Spleen (tissue), 13 donors: Measurements from ENCODE around the gene ZNF534. TPM values are rescaled to one million over a fixed set of nuclear protein-coding genes. Genes with fewer than 3 reads are reported as not detected.

ENCODE experiments used
- DNase-seq: peaks from one replicate; pipeline ENCODE4 v3.0.0-alpha.2; 2020
- H3K27ac ChIP-seq, 8 donors: fragments of 200-600 bp; sonication (generic) in 7 of 8; 1 replicate in 4 of 8; 2 replicates in 4 of 8; pipeline versions ENCODE4 v1.5.0 to v1.8.0; 2016 to 2021; ENCODE audit warnings: inconsistent platforms in 4 of 8, mild to moderate bottlenecking in 4 of 8, moderate library complexity in 1 of 8
- H3K27me3 ChIP-seq, 7 donors: fragments of 200-600 bp; sonication (generic) in 6 of 7; replicated peaks in 1 of 7; 1 replicate in 4 of 7; 2 replicates in 3 of 7; pipeline versions ENCODE4 v1.5.0 to v1.8.0; 2016 to 2021; ENCODE audit warnings: inconsistent platforms in 3 of 7, mild to moderate bottlenecking in 1 of 7
- H3K36me3 ChIP-seq, 6 donors: fragments of 200-600 bp; sonication (generic) in 5 of 6; 1 replicate in 4 of 6; 2 replicates in 2 of 6; pipeline versions ENCODE4 v1.5.0 to v1.8.0; 2016 to 2021; ENCODE audit warnings: inconsistent platforms in 2 of 6
- H3K4me1 ChIP-seq, 6 donors: fragments of 200-600 bp; sonication (generic) in 5 of 6; 1 replicate in 3 of 6; 2 replicates in 3 of 6; pipeline versions ENCODE4 v1.5.0 to v1.8.0; 2016 to 2021; ENCODE audit warnings: inconsistent platforms in 3 of 6
- H3K4me3 ChIP-seq, 8 donors: fragments of 200-600 bp; sonication (generic) in 7 of 8; 1 replicate in 4 of 8; 2 replicates in 4 of 8; pipeline versions ENCODE4 v1.5.0 to v1.8.0; 2016 to 2021; ENCODE audit warnings: inconsistent platforms in 4 of 8, mild to moderate bottlenecking in 4 of 8, moderate library complexity in 2 of 8
- H3K9me3 ChIP-seq, 8 donors: fragments of 200-600 bp; sonication (generic) in 7 of 8; 1 replicate in 4 of 8; 2 replicates in 4 of 8; pipeline versions ENCODE4 v1.5.0 to v1.8.0; 2016 to 2021; ENCODE audit warnings: inconsistent platforms in 4 of 8
- POLR2A ChIP-seq, 3 donors: fragments of 450-650 bp; IDR thresholded peaks; one replicate each; pipeline ENCODE4 v1.5.1; 2017; ENCODE audit warnings: antibody characterized with exemption in 3 of 3, mild to moderate bottlenecking in 1 of 3
- POLR2AphosphoS5 ChIP-seq, 3 donors: sonication (generic); formaldehyde crosslinking; IDR thresholded peaks; one replicate each; pipeline ENCODE4 v1.5.1; 2017; ENCODE audit warnings: antibody characterized with exemption in 3 of 3
- WGBS, 5 donors: extraction: QIAGEN DNeasy Blood & Tissue Kit in 3 of 5; methylation state at CpG; one replicate each; pipeline versions ENCODE4 v1.1.5 to v1.1.7; 2013 to 2018; 5-methylcytosine and 5-hydroxymethylcytosine counted together
- intact Hi-C: fragments of 100-400 bp; cut with DNase I; formaldehyde crosslinking; loops from one replicate; pipeline ENCODE4 v1.15.0; 2023; ENCODE audit warnings: low total_unique reads
- long read RNA-seq, 2 donors: transcript quantifications; one replicate each; lab custom pipeline, GENCODE V29; 2026
- polyA plus RNA-seq, 3 donors: library from polyadenylated mRNA; stranded (reverse); fragments of 200-250 nt; gene quantifications; one replicate each; pipeline ENCODE4 v1.2.1, GENCODE V29; 2013
- total RNA-seq, 7 donors: library from RNA; depleted of rRNA in 3 of 7; stranded (reverse); fragments of >200 nt in 3 of 7; fragmentation: NEBNext Ultra II Directional in 4 of 7; extraction: Animal tissue kit (Norgen Biotek cat#: 25700) in 4 of 7; gene quantifications; one replicate each; pipeline versions ENCODE4 v1.1.0 to v1.2.1, GENCODE V29; 2016 to 2021
- TF ChIP-seq, protein P1 (sequence below), 11 experiments: fragments of 200-600 bp in 7 of 11; fragments of 450-650 bp in 4 of 11; sonication (generic) in 4 of 11; IDR thresholded peaks in 8 of 11; conservative IDR thresholded peaks in 3 of 11; 1 replicate in 7 of 11; 2 replicates in 4 of 11; pipeline versions ENCODE4 v1.4.0 to v1.8.0; 2016 to 2021; ENCODE audit warnings: antibody characterized with exemption in 11 of 11, inconsistent platforms in 4 of 11, mild to moderate bottlenecking in 1 of 11
- donor health status: healthy with polysubstance abuse.
- donor health status: DM: no; HTN: no; CAD: no; lungs with moderate emphysema.
- donor health status: DM: no; HTN: no; CAD: no.
- donor health status: Bipolar disorder and iron deficiency.
- donor health status: healthy.
- donor health status: DM: no; HTN: no; CAD: no.
- donor health status: DM: yes; HTN: yes; CAD: no.

Gene ZNF534
- total RNA-seq (not detected), polyA plus RNA-seq (under 1 TPM in 1 of 3 donors, not detected in 2; 0.11 TPM)
- long read RNA-seq, donor 1 = 0 reads
- long read RNA-seq, donor 2 = 0 reads

DNA sequence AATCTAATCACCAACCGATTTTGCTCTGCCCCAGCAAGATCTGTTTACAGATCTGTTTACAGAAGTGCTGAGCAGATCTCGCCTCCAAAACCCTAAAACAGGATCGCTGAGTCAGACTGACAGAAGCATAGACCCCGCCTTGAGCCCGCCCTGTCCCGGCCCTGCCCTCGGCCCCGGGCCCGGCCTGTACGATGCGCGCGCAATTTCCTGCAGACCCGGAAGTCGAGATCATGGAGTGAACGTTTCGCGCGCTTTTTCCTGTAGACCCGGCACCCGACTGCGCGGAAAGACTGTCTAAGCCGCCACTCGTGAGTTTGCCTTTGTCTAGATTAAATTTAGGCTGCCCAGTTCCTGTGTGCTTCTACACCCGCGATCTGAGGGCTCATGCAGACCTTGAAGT, at the start of gene ZNF534:
Gene ZNF534, plus strand, starts transcription at position 212 of the 400 bp plus-strand sequence. CDS start 2,327 bp downstream, outside the sequence.
- Histone ChIP-seq H3K4me1 (no peaks in the 10 kb centered on the region), H3K27ac (no peak within 1 kb of the TSS), H3K27me3 (no peaks in the 10 kb centered on the region), H3K4me3 (no peak within 1 kb of the TSS), H3K9me3 (peaks cover 0 to 100% (median 99%) of the 10 kb centered on the region in 8 donors), H3K36me3 (peaks cover 0 to 15% (median 0%) of the 10 kb centered on the region in 6 donors)
- no peak for DNase-seq
- intact Hi-C loops = no loop called here
- TF ChIP-seq, protein P1, sequence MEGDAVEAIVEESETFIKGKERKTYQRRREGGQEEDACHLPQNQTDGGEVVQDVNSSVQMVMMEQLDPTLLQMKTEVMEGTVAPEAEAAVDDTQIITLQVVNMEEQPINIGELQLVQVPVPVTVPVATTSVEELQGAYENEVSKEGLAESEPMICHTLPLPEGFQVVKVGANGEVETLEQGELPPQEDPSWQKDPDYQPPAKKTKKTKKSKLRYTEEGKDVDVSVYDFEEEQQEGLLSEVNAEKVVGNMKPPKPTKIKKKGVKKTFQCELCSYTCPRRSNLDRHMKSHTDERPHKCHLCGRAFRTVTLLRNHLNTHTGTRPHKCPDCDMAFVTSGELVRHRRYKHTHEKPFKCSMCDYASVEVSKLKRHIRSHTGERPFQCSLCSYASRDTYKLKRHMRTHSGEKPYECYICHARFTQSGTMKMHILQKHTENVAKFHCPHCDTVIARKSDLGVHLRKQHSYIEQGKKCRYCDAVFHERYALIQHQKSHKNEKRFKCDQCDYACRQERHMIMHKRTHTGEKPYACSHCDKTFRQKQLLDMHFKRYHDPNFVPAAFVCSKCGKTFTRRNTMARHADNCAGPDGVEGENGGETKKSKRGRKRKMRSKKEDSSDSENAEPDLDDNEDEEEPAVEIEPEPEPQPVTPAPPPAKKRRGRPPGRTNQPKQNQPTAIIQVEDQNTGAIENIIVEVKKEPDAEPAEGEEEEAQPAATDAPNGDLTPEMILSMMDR (IDR thresholded peaks at IDR 0.05 in 8 of 11, conservative IDR thresholded peaks at IDR 0.05 in 3 of 11) = no peak
- TF ChIP-seq POLR2A (IDR thresholded peaks at IDR 0.05) (no peak), POLR2AphosphoS5 (IDR thresholded peaks at IDR 0.05) (no peak)
- 60 to 74% (median 70%) methylated on average over 25 to 27 of the region's 27 CpGs for WGBS, 5 donors

DNA sequence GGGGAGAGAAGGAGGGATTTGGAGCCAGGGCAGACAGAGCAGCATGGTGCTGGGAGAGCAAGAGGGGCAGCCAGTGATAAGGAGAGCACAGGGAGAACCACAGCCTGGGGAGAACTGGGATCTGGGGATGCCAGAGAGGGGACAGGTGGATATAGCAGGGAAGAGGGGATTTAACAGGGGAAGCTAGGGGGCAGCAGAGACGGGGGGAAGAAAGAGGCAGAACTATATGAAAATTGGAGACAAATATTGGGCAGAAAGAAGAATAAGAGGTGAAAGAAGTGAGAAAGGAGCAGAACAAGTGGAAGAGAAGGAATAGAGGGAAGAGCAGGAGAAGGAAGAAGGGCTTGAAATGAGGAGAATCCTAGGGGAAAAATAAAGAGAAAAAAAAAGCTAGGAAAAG, 37.8 kb upstream of the ZNF534 start:
- Histone ChIP-seq H3K36me3 (peaks cover 0 to 89% (median 22%) of the 10 kb centered on the region in 6 donors), H3K27me3 (no peaks in the 10 kb centered on the region), H3K27ac (no peak overlapping the region), H3K4me3 (no peak overlapping the region), H3K4me1 (peaks cover 0 to under 1% (median 0%) of the 10 kb centered on the region in 6 donors), H3K9me3 (peaks cover 16 to 100% (median 99%) of the 10 kb centered on the region in 8 donors)
- DNase-seq = no peak
- intact Hi-C loops = no loop called here
- TF ChIP-seq, protein P1 (IDR thresholded peaks at IDR 0.05 in 8 of 11, conservative IDR thresholded peaks at IDR 0.05 in 3 of 11) = no peak
- TF ChIP-seq POLR2A (IDR thresholded peaks at IDR 0.05) (no peak), POLR2AphosphoS5 (IDR thresholded peaks at IDR 0.05) (no peak)
- WGBS, 5 donors = 64 to 73% (median 68%) methylated on average over 1 of the region's 1 CpG

DNA sequence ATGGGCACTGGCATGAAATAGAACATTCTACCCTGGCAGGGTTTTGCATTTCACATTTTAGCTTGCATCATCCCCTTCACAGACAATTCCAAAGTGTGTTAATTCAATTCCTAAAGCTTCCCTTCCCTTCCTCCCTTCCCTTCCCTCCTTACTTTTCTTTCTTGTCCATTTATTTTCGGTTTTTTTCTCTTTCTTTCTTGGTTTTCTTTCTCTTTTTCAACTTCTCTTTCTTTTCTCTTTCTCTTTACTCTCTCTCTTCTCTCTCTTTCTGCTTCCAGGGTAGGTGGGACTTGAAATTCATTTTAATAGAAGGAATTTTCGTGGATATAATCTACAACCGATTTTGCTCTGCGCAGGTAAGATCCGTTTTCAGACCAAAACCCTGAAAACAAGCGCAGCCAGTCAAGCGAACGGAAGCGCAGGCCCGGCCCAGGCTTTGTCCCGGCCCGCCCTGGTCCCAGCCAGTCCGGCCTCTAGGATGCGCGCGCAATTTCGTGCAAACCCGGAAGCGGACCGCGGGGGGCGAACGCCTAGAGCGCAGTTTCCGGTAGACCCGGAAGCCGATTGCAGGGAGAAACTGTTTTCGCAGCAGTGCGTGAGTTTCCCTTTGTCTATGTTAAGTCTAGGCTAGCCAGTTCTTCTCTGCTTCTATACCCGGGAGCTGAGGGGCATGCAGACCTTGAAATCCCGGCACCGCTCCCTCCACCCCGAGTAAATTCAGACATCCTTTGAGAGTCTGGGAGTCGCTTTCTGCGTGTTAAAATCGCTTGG, 31.5 kb upstream of the ZNF534 start, which contains the start of gene ZNF528:
Gene ZNF528, plus strand, starts transcription at position 540 of the 771 bp plus-strand sequence. CDS start 4,165 bp downstream, outside the sequence.
- Histone ChIP-seq H3K9me3 (peaks cover 0 to 95% (median 82%) of the 10 kb centered on the region in 8 donors), H3K4me3 (peak within 1 kb of the TSS; percentile 58 to 91 (median 68)), H3K27me3 (no peaks in the 10 kb centered on the region), H3K4me1 (peaks cover 0 to 26% (median 14%) of the 10 kb centered on the region in 6 donors), H3K27ac (peak within 1 kb of the TSS; percentile 64 to 87 (median 80)), H3K36me3 (peaks cover 8 to 78% (median 34%) of the 10 kb centered on the region in 6 donors)
- peak; percentile 97 for DNase-seq
- TF ChIP-seq POLR2A (IDR thresholded peaks at IDR 0.05) (peak in 1 of 3 donors; percentile 26), POLR2AphosphoS5 (IDR thresholded peaks at IDR 0.05) (peak; percentile 91 to 92 (median 91))
- TF ChIP-seq, protein P1 (IDR thresholded peaks at IDR 0.05 in 8 of 11, conservative IDR thresholded peaks at IDR 0.05 in 3 of 11) = no peak
- 1 to 2% (median 2%) methylated on average over 35 to 36 of the region's 36 CpGs for WGBS, 5 donors
- intact Hi-C loops = no loop called here

DNA sequence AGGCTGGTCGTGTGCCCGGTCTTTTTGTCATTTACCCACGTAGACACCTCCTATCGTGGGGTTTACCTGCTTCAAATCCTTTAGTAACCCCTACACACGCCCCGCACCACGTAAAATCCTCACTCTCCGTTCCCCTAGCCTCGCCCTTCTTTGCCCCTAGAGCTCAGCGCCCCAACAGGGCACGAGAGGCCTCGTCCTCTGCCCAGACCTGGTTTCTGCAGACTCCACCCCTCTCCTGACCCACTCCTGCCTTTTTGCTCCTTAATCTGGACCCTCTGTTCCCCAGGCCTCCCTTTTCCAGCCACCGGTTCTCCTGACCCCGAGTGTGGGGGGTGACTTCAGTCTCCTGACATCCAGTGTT, 30.9 kb upstream of the ZNF534 start:
- DNase-seq = no peak
- peak overlapping the region; percentile 64 to 87 (median 80) for H3K27ac ChIP-seq
- H3K27me3 ChIP-seq = no peaks in the 10 kb centered on the region
- TF ChIP-seq POLR2AphosphoS5 (IDR thresholded peaks at IDR 0.05) = no peak
- TF ChIP-seq, protein P1 (IDR thresholded peaks at IDR 0.05 in 8 of 11, conservative IDR thresholded peaks at IDR 0.05 in 3 of 11) = no peak
- TF ChIP-seq POLR2A (IDR thresholded peaks at IDR 0.05) = no peak
- H3K4me1 ChIP-seq = peaks cover 0 to 26% (median 14%) of the 10 kb centered on the region in 6 donors
- peaks cover 13 to 78% (median 40%) of the 10 kb centered on the region in 6 donors for H3K36me3 ChIP-seq
- H3K9me3 ChIP-seq = peaks cover 0 to 95% (median 82%) of the 10 kb centered on the region in 8 donors
- 5 to 11% (median 6%) methylated on average over 14 of the region's 14 CpGs for WGBS, 5 donors
- peak overlapping the region; percentile 58 to 91 (median 68) for H3K4me3 ChIP-seq
- intact Hi-C loops = no loop called here
